Effector CD4-positive, alpha-beta T cell (primary cell): ENCODE results near the gene PRAME.

Experiments used
- DNase-seq: peaks from one replicate; pipeline ENCODE4 v3.0.0-alpha.2; 2020

The PRAME gene

GRCh38 chr22:22579869-22580604 lies 21.0 kb upstream of the PRAME start:
- no peak for DNase-seq

DNA sequence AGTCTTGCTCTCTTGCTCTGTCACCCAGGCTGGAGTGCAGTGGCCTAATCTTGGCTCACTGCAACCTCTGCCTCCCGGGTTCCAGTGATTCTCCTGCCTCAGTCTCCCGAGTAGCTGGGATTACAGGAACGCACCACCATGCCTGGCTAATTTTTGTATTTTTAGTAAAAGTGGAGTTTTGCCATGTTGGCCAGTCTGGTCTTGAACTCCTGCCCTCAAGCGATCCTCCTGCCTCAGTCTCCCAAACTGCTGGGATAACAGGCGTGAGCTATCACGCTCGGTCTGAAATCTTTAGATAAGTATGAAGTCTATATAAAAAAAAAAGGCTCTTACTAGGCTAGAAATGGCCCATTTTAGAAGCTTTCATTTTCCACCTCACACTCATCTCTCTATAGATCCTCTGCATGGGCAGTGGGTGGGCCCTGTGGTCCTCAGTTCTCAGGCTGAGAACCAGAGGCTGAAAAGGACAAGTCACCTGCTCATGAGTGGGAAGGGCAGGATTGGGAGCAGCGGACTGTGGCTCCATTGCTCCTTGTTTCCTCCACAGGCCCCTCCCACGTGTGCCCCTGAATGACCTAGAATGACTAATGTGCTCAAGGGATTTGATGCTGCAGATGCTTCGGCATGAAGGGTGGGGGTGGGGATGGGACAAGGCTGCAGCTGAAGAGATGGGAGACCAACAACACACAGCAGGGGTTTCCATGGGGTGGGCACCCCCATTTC lies 19.8 kb upstream of the PRAME start:
- no peak for DNase-seq

DNA sequence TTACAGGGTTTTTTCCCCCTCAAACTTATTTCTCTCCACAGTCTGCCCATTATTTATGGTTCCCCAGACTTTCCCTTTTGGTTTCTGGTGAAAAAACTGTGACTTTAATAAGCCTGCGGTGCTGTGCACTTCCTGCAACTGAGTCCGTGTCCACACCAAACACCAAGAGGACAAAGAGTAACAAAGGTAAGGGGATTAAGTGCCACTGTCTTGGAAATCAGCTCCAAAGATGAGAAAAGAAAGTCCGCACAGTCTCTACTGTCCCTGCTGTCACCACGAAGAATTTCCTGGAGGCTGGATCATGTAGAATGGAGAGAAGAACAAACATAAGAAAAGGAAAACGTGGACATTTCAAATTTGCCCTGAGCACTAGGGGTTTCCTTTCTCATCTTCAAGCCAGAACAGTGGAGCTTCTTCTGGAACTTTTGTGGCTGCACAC lies 17.9 kb upstream of the PRAME start:
- DNase-seq: no peak

DNA sequence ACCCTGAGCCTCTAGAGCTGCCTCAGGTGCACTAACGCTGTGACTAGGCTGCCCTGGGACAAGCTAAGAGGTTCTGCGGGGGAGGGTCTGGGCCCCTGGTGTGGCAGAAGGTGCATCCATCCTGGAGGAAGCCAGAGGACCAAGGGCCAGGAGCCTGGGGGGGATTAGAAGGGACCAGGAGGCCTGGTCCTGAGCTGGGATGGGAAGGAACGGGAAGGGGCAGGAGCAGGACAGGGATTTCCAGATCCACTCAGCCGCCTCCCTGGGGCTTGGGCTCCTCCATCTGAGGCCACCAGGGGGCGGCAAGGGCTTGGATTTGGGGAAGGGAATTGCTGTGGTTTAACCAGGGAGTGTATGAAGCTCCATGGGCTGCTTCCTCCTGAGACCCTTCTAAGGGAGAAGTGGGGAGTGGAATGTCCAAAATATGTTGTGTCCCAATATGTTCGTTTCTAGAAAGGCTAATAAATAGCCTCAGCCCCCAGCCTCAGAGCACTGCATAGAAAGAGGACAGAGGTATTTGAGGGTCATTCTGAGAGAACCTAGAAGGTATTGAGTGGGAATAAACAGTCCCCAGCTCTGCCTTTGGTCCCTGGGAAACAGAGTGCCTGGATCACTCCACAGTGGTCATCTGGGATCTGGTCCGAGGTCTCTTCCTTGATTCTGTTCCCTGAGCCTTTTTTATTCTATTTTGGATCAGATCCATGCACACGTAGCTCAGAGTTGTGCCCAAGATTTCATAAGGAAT lies 17.4 kb upstream of the PRAME start:
- DNase-seq: no peak

GRCh38 chr22:22574361-22574760 lies 15.3 kb upstream of the PRAME start:
- DNase-seq: no peak

GRCh38 chr22:22573047-22573889 lies 14.2 kb upstream of the PRAME start:
- no peak for DNase-seq

DNA sequence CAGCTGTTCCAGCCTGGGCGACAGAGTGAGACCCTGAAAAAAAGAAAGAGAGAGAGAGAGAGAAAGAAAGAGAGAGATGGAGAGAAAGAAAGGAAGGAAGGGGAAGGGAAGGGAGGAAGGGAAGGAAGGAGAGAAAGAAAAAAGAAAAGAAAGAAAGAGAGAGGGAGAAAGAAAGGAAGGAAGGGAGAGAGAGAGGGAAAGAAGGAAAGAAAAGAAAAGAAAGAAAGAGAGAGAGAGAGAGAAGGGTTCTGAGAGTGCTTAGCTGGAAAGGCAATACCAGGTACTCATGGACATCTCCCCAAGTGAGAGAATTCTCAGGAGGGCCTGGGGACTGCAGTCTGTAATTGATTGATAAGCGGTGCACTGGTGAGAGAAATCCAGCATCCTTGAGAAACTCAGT lies 12.8 kb upstream of the PRAME start:
- DNase-seq: no peak

GRCh38 chr22:22571429-22571828 lies 12.4 kb upstream of the PRAME start:
- DNase-seq: no peak

DNA sequence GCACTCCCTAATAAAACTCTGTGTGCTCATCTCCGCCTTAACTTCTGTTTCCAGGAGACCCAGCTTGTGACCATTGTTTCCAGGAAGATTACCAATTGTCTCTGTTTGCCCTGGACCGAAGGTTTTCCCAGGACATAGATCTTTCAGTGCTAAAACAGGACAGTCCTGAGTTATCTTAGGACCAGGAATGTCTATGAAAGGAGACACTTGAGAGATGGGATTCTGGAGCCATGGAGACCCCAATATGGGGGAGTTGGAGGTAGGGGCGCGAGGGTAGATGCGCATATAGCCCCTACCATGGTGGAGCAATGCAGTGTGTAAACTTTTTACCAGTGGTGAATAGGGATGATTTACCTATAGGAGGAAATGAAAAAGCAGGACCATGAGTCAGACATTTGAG lies 10.2 kb upstream of the PRAME start:
- DNase-seq: no peak

DNA sequence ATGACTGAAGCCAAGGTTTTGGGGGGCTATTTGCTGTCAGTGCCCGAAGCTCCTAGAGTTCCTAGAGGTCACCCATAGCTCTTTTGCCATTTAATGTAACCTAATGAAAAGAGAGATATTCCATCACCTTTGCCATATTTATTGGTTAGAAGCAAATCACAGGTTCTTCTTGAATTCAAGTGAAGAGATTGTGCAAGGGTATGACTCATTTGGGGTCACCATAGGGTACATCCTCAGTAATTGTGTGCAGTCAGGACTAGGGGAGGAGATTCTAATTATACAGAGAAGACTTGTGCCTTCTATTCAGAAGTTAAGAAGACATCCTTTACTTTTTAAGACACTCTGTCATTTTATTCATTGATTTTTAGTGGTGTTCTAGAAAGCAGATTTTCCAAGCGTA lies 6.9 kb upstream of the PRAME start:
- no peak for DNase-seq

- no peak for DNase-seq
These were observed 744 bp downstream of the PRAME start for GRCh38 chr22:22558071-22558971.

- DNase-seq: no peak
These were observed 1.8 kb downstream of the PRAME start for GRCh38 chr22:22556995-22557925.

- DNase-seq: no peak
These were observed 2.5 kb downstream of the PRAME start for GRCh38 chr22:22556578-22556977.

- no peak for DNase-seq
These were observed 3.5 kb downstream of the PRAME start for GRCh38 chr22:22555596-22555995.

- DNase-seq: no peak
These were observed 4.3 kb downstream of the PRAME start for GRCh38 chr22:22554587-22555284.

DNA sequence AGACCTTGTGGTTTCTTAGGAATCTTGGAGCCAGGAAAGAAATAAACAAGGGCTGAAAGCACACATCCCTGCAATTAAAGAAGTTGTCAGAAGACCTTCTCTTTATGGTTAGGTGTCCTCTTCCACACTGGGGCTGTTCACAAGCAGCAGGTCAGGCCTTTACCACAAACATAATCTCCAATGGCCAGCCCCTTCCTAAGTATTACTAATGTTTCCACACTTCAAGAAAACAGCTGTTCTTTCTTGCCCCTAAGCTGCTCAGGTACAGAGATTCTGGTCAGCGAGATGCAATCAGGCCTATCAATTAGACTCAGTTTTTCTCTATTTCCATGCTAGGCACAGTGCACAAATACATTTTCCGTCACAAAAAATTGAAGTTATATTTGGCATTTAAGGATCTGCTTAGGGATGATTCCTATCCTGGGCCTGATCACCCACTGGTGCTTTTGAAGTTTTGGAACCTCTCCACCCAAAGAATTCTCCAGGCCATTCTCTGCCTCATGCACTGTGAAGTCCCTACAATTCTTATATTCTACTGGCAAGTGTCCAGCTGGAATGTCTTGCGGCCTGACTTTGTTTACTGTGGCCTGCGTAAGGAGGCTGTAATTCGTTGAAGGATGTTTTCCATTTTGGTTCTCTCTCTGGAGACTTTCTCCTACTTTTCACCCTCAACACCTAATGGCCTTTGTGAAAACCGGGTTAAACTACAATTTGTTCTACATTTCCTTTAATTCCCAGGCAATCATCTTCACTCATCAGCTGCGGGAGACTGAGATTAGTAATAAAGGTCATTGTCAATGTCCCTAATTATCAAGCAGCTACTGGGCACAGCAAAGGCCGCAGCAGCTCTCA lies 5.1 kb downstream of the PRAME start:
- DNase-seq: no peak

DNA sequence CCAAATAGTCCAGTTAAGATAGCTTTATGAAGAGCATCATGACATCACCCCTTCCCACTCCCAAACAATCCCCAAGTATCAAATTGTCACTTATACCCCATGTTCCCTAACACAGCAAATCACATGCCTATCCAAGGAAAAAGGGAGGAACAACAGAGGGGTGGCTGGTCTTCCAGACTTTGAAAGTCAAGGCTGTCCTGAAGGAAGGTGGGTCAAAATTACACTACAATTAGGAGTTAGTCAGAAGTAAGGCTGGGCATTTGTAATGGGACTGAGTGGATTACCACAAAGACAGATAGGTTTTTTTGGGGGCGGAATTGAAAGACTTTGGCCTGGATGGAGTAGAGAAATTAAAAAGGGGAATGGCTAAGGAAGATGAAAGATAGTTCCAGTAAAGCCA lies 5.9 kb downstream of the PRAME start:
- DNase-seq: no peak

DNA sequence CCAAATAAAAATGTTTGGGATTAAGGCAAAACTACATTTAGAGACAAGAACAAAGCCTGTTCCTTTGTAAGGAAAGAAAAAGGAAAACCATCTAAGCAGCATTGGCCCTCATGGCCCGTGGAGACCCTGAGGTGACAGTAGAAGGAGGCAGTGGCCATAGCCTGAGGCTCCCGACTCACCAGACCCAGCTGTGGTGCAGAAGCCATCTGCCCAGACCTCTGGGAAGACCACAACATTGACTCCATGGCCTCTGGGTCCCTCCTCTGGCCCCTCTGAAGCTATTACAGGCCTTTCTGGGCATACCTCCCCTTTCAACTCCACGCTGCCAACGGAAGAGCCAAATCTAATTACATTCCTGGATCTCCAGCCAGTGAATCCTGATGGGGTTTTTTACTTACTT lies 6.4 kb downstream of the PRAME start:
- DNase-seq: no peak
